SK-N-SH (cell line): ENCODE measurements around the gene PTPRD.

Source experiments
- CHD2 ChIP-seq: fragments of 150-350 bp; IDR thresholded peaks from 2 replicates; pipeline ENCODE4 v1.6.1; 2018; ENCODE audit warnings: low read length; ENCODE audit not compliant: partially characterized antibody
- ELF1 ChIP-seq: IDR thresholded peaks from 2 replicates; pipeline ENCODE4 v1.4.0; 2012
- EP300 ChIP-seq, 2 experiments: IDR thresholded peaks; 2 replicates each; pipeline versions ENCODE4 v1.4.0 to v1.6.1; 2012; ENCODE audit warnings: borderline replicate concordance in 1 of 2, low read depth in 1 of 2, low read length in 1 of 2
- EZH2phosphoT487 ChIP-seq: fragments of 200-600 bp; sonication (generic); IDR thresholded peaks from 2 replicates; pipeline ENCODE4 v1.6.1; 2017; ENCODE audit warnings: low read depth, mixed run types, mild to moderate bottlenecking, antibody characterized with exemption, moderate library complexity, borderline replicate concordance
- GABPA ChIP-seq: IDR thresholded peaks from 2 replicates; pipeline ENCODE4 v1.4.0; 2012; ENCODE audit warnings: low read depth, mild to moderate bottlenecking
- POLR2AphosphoS5 ChIP-seq: IDR thresholded peaks from 2 replicates; pipeline ENCODE4 v1.6.1; 2012; ENCODE audit warnings: low read depth, low read length
- RCOR1 ChIP-seq: fragments of 150-350 bp; IDR thresholded peaks from 2 replicates; pipeline ENCODE4 v1.6.1; 2017; ENCODE audit warnings: antibody characterized with exemption, low read length
- SMC3 ChIP-seq: IDR thresholded peaks from 2 replicates; pipeline ENCODE4 v1.6.1; 2012; ENCODE audit warnings: low read depth, low read length, improper control_type of control experiment
- TAF1 ChIP-seq: IDR thresholded peaks from 2 replicates; pipeline ENCODE4 v1.6.1; 2012; ENCODE audit warnings: low read depth, mild to moderate bottlenecking, low read length, moderate library complexity, borderline replicate concordance
- TF ChIP-seq, protein P1 (sequence below): IDR thresholded peaks from 2 replicates; pipeline ENCODE4 v1.4.0; 2012; ENCODE audit warnings: low read depth
- TF ChIP-seq, protein P2 (sequence below): fragments of 200-600 bp; sonication (generic); IDR thresholded peaks from 2 replicates; pipeline ENCODE4 v1.6.1; 2017; ENCODE audit warnings: antibody characterized with exemption, mild to moderate bottlenecking, moderate library complexity

DNA sequence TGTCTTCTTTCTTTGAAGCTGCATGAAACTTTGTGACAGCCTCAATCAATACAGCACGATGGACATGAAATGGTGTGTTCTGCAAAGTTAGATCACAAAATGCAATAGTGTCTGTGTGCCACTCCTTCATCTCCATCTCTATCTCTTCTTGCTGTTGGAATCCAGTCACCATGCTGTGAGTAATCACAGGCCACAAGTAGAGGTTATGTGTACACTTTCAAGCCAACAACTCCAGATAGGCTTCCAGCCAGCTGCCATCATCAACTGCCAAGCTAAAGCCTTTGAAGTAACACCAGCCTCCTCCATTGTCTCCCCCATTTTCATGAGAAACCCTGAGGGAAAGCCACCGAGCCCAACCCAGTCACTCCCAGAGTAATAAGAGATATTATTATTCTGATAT, 360.6 kb downstream of the PTPRD start:
- no peak for TF ChIP-seq SMC3
- TF ChIP-seq, protein P1, sequence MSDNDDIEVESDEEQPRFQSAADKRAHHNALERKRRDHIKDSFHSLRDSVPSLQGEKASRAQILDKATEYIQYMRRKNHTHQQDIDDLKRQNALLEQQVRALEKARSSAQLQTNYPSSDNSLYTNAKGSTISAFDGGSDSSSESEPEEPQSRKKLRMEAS, result no peak
- TF ChIP-seq GABPA, result no peak
- TF ChIP-seq EZH2phosphoT487, result no peak
- TF ChIP-seq RCOR1, result no peak
- TF ChIP-seq CHD2, result no peak
- TF ChIP-seq, protein P2, sequence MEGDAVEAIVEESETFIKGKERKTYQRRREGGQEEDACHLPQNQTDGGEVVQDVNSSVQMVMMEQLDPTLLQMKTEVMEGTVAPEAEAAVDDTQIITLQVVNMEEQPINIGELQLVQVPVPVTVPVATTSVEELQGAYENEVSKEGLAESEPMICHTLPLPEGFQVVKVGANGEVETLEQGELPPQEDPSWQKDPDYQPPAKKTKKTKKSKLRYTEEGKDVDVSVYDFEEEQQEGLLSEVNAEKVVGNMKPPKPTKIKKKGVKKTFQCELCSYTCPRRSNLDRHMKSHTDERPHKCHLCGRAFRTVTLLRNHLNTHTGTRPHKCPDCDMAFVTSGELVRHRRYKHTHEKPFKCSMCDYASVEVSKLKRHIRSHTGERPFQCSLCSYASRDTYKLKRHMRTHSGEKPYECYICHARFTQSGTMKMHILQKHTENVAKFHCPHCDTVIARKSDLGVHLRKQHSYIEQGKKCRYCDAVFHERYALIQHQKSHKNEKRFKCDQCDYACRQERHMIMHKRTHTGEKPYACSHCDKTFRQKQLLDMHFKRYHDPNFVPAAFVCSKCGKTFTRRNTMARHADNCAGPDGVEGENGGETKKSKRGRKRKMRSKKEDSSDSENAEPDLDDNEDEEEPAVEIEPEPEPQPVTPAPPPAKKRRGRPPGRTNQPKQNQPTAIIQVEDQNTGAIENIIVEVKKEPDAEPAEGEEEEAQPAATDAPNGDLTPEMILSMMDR, result no peak
- TF ChIP-seq TAF1, result no peak
- TF ChIP-seq EP300 (IDR thresholded peaks at IDR 0.05; ENCODE audit: borderline replicate concordance in 1 of 2, low read depth in 1 of 2, low read length in 1 of 2), result no peak
- no peak for TF ChIP-seq ELF1
- TF ChIP-seq POLR2AphosphoS5, result no peak
